Gastrocnemius medialis (tissue), 4 donors: ENCODE measurements around the gene INF2. TPM values are rescaled to one million over a fixed set of nuclear protein-coding genes. Genes with fewer than 3 reads are reported as not detected.
"Not testable (repeated sequence)": the region's sequence is repeated elsewhere in the genome, so short reads cannot be mapped to it uniquely, and the experiment has no call there.

Experiments
- ATAC-seq, 2 donors: fragments of 150-250 bp; one replicate each; pipeline ENCODE4 v1.9.1; 2016
- DNase-seq, 2 donors: peaks; one replicate each; pipeline ENCODE4 v3.0.0-alpha.2; 2019
- H3K27ac ChIP-seq, 4 donors: fragments of 200-600 bp; sonication (generic); 1 replicate in 1 of 4; 2 replicates in 3 of 4; pipeline ENCODE4 v1.5.1; 2016 to 2018; ENCODE audit warnings: mild to moderate bottlenecking in 2 of 4, moderate library complexity in 1 of 4
- H3K27me3 ChIP-seq, 3 donors: fragments of 200-600 bp; sonication (generic) in 2 of 3; 1 replicate in 1 of 3; 2 replicates in 2 of 3; pipeline versions ENCODE4 v1.5.1 to v1.6.0; 2016 to 2019; ENCODE audit warnings: mild to moderate bottlenecking in 1 of 3, moderate library complexity in 1 of 3
- H3K36me3 ChIP-seq, 2 donors: fragments of 200-600 bp; sonication (generic) in 1 of 2; one replicate each; pipeline ENCODE4 v1.5.1; 2017 to 2018
- H3K4me1 ChIP-seq, 2 donors: fragments of 200-600 bp; sonication (generic) in 1 of 2; one replicate each; pipeline ENCODE4 v1.5.1; 2016 to 2017; ENCODE audit warnings: mild to moderate bottlenecking in 2 of 2
- H3K4me3 ChIP-seq, 4 donors: fragments of 200-600 bp; sonication (generic) in 3 of 4; 1 replicate in 1 of 4; 2 replicates in 3 of 4; pipeline ENCODE4 v1.5.1; 2016 to 2019; ENCODE audit warnings: mild to moderate bottlenecking in 2 of 4
- H3K9me3 ChIP-seq, 3 donors: fragments of 200-600 bp; sonication (generic) in 2 of 3; 1 replicate in 1 of 3; 2 replicates in 2 of 3; pipeline ENCODE4 v1.5.1; 2016 to 2019
- CTCF ChIP-seq, 5 experiments: fragments of 450-650 bp in 3 of 5; fragments of 200-600 bp in 2 of 5; sonication (generic) in 2 of 5; IDR thresholded peaks in 4 of 5; conservative IDR thresholded peaks in 1 of 5; 1 replicate in 4 of 5; 2 replicates in 1 of 5; pipeline ENCODE4 v1.5.1; 2016 to 2019; ENCODE audit warnings: antibody characterized with exemption in 5 of 5, mild to moderate bottlenecking in 3 of 5, moderate library complexity in 3 of 5
- POLR2A ChIP-seq, 2 donors: fragments of 450-650 bp; IDR thresholded peaks; one replicate each; pipeline ENCODE4 v1.6.1; 2017; ENCODE audit warnings: antibody characterized with exemption in 2 of 2, mild to moderate bottlenecking in 2 of 2, moderate library complexity in 2 of 2
- in situ Hi-C, 4 donors: fragments of 200-750 bp; cut with MboI; loops; one replicate each; pipeline versions ENCODE4 v1.15.0 to v1.8.0; 2017; ENCODE audit warnings: low sequenced_read_pairs in 4 of 4
- intact Hi-C: fragments of 100-400 bp; cut with DNase I; formaldehyde crosslinking; loops from one replicate; pipeline ENCODE4 v1.15.1; 2023; ENCODE audit warnings: low total_unique reads
- total RNA-seq, 4 donors: library from RNA; depleted of rRNA; stranded (reverse); fragments of >200 nt; gene quantifications; one replicate each; pipeline versions ENCODE4 v1.1.0 to v1.2.3, GENCODE V29; 2016

Gene INF2
- total RNA-seq, 4 donors from 2014 or later: 11.6 to 34.6 (median 19.7) TPM

- no peak overlapping the region for H3K4me3 ChIP-seq
- H3K4me1 ChIP-seq: peaks cover 0 to 9% of the 10 kb centered on the region in 2 donors
- H3K9me3 ChIP-seq: no peaks in the 10 kb centered on the region
- H3K36me3 ChIP-seq: no peaks in the 10 kb centered on the region
- H3K27ac ChIP-seq: no peak overlapping the region
- intact Hi-C loops (no loop called here), in situ Hi-C loops (no loop called here)
- H3K27me3 ChIP-seq: no peaks in the 10 kb centered on the region
- no peak for TF ChIP-seq POLR2A (IDR thresholded peaks at IDR 0.05)
- no peak for TF ChIP-seq CTCF (IDR thresholded peaks at IDR 0.05 in 4 of 5, conservative IDR thresholded peaks at IDR 0.05 in 1 of 5)
- no peak for ATAC-seq
- DNase-seq: no peak
Measured at GRCh38 chr14:104652386-104652785, 37.0 kb upstream of the INF2 start.

DNA sequence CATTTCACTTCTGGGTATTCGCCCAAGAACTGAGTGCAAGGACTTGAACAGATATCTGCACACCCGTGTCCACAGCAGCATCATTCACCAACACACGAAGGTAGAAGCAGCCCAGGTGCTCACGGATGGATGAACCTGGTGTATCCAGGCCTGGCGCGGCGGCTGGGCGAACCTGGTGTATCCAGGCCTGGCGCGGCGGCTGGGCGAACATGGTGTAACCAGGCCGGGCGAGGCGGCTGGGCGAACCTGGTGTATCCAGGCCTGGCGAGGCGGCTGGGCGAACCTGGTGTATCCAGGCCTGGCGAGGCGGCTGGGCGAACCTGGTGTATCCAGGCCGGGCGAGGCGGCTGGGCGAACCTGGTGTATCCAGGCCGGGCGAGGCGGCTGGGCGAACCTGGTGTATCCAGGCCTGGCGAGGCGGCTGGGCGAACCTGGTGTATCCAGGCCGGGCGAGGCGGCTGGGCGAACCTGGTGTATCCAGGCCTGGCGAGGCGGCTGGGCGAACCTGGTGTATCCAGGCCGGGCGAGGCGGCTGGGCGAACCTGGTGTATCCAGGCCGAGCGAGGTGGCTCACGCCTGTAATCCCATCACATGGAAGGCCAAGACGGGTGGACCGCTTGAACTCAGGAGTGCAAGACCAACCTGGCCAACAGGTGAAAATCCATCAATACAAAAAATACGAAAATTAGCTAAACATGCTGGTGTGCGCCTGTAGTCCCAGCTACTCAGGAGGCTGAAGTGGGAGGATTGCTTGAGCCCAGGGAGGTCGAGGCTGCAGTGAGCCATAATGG is 36.1 kb upstream of the INF2 start:
- H3K4me3 ChIP-seq, H3K27ac ChIP-seq, intact Hi-C loops, H3K27me3 ChIP-seq, H3K4me1 ChIP-seq, H3K9me3 ChIP-seq, in situ Hi-C loops, DNase-seq, ATAC-seq, H3K36me3 ChIP-seq: not testable (repeated sequence)

DNA sequence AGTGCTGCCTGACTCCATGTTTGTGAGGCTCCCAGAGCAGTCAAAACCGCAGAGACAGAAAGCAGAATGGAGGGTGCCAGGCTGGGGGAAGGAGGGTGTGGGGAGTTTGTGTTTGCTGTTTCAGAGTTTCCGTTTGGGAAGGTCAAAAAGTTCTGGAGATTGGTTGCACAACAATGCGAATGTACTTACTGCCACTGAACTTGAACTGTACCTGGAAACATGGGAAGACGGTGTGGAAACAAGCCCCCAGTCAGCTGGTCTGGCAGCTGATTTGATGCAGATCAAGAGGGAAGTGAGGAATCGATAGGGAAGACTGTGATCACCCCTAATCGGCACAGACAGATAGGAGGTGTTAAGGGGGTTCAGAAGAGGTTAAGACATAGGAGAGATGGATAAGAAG is 35.3 kb upstream of the INF2 start:
- ATAC-seq: no peak
- Histone ChIP-seq H3K36me3 (no peaks in the 10 kb centered on the region), H3K27ac (no peak overlapping the region), H3K27me3 (no peaks in the 10 kb centered on the region), H3K4me1 (peaks cover 0 to 9% of the 10 kb centered on the region in 2 donors), H3K9me3 (no peaks in the 10 kb centered on the region), H3K4me3 (no peak overlapping the region)
- in situ Hi-C loops: no loop called here
- DNase-seq: no peak
- intact Hi-C loops: no loop called here
- TF ChIP-seq POLR2A (IDR thresholded peaks at IDR 0.05): no peak

- ATAC-seq: no peak
- no peaks in the 10 kb centered on the region for H3K36me3 ChIP-seq
- no peak for DNase-seq
- H3K4me1 ChIP-seq: peaks cover 0 to 3% of the 10 kb centered on the region in 2 donors
- TF ChIP-seq POLR2A (IDR thresholded peaks at IDR 0.05): no peak
- no peak for TF ChIP-seq CTCF (IDR thresholded peaks at IDR 0.05 in 4 of 5, conservative IDR thresholded peaks at IDR 0.05 in 1 of 5)
- peaks cover 6 to 10% (median 7%) of the 10 kb centered on the region in 3 donors for H3K27me3 ChIP-seq
- no peaks in the 10 kb centered on the region for H3K9me3 ChIP-seq
- no peak overlapping the region for H3K27ac ChIP-seq
- intact Hi-C loops: no loop called here
- in situ Hi-C loops: no loop called here
- no peak overlapping the region for H3K4me3 ChIP-seq
Measured at GRCh38 chr14:104655128-104655848, 34.1 kb upstream of the INF2 start.

GRCh38 chr14:104656014-104656714 is 33.3 kb upstream of the INF2 start:
- ATAC-seq (no peak), DNase-seq (no peak)
- Histone ChIP-seq H3K9me3 (no peaks in the 10 kb centered on the region), H3K27me3 (peaks cover 8 to 13% (median 10%) of the 10 kb centered on the region in 3 donors), H3K4me1 (no peaks in the 10 kb centered on the region), H3K4me3 (no peak overlapping the region), H3K36me3 (no peaks in the 10 kb centered on the region), H3K27ac (no peak overlapping the region)
- intact Hi-C loops (no loop called here), in situ Hi-C loops (no loop called here)
- TF ChIP-seq CTCF (IDR thresholded peaks at IDR 0.05 in 4 of 5, conservative IDR thresholded peaks at IDR 0.05 in 1 of 5): no peak
- no peak for TF ChIP-seq POLR2A (IDR thresholded peaks at IDR 0.05)
